Islet of Langerhans (tissue), 1 donor: ENCODE data around the gene FERMT1.

Source experiments
- FAIRE-seq: peaks from one replicate; lab custom pipeline; 2011; peaks lifted over from hg19 to GRCh38; lab: Jason Lieb, UNC

FERMT1 gene, protein sequence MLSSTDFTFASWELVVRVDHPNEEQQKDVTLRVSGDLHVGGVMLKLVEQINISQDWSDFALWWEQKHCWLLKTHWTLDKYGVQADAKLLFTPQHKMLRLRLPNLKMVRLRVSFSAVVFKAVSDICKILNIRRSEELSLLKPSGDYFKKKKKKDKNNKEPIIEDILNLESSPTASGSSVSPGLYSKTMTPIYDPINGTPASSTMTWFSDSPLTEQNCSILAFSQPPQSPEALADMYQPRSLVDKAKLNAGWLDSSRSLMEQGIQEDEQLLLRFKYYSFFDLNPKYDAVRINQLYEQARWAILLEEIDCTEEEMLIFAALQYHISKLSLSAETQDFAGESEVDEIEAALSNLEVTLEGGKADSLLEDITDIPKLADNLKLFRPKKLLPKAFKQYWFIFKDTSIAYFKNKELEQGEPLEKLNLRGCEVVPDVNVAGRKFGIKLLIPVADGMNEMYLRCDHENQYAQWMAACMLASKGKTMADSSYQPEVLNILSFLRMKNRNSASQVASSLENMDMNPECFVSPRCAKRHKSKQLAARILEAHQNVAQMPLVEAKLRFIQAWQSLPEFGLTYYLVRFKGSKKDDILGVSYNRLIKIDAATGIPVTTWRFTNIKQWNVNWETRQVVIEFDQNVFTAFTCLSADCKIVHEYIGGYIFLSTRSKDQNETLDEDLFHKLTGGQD

GRCh38 chr20:6122873-6123648, at the start of gene FERMT1:
Gene FERMT1, minus strand, starts transcription at chr20:6123030. Its CDS starts 3,476 bp downstream, at chr20:6119554.
- no peak for FAIRE-seq

GRCh38 chr20:6169251-6169650, 46.4 kb upstream of the FERMT1 start:
- no peak for FAIRE-seq

GRCh38 chr20:6168204-6168603, 45.4 kb upstream of the FERMT1 start:
- FAIRE-seq: no peak

DNA sequence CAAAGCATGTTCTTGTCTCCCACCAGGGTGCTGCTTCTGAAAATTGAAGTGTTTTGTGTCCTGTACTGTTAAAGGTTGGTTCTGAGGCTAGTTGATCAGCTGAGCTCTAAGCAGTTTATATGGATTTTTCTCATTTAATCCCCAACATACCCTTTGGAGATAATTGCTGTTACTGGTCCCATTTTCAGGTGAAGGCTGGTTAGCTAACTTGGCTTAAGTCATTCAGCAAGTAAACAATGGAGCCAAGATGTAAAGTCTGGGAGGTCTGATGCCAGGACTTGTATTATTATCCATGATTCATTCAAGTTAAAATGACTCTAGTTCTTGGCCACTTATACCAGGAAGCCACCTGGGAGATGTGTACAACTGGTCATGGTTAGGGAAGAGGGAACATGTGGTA, 42.5 kb upstream of the FERMT1 start:
- FAIRE-seq: no peak

GRCh38 chr20:6164421-6165341, 41.9 kb upstream of the FERMT1 start:
- no peak for FAIRE-seq

DNA sequence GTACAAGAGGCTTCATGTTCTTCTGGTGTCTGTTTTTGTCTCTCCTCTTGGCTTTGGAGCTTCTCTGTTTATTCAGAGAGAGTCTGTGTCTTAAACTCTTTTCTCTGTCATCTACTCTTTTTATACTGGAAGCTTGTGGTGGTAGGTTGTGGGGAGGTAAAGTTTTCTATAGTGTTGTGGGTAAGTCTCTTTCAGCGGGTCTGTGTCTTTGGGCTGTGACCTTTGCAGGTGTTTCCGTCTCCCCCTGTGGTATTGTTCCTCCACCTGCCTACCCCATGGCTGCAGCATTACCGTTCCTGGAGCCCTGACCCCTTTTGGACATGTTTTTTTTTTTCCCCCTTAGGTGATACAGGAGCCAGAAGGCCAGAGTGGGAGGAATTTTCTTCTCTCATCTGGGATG, 37.9 kb upstream of the FERMT1 start:
- FAIRE-seq: no peak

GRCh38 chr20:6157345-6157744, 34.5 kb upstream of the FERMT1 start:
- FAIRE-seq: no peak

GRCh38 chr20:6152777-6153176, 29.9 kb upstream of the FERMT1 start:
- FAIRE-seq: no peak

GRCh38 chr20:6148073-6148472, 25.2 kb upstream of the FERMT1 start:
- no peak for FAIRE-seq

DNA sequence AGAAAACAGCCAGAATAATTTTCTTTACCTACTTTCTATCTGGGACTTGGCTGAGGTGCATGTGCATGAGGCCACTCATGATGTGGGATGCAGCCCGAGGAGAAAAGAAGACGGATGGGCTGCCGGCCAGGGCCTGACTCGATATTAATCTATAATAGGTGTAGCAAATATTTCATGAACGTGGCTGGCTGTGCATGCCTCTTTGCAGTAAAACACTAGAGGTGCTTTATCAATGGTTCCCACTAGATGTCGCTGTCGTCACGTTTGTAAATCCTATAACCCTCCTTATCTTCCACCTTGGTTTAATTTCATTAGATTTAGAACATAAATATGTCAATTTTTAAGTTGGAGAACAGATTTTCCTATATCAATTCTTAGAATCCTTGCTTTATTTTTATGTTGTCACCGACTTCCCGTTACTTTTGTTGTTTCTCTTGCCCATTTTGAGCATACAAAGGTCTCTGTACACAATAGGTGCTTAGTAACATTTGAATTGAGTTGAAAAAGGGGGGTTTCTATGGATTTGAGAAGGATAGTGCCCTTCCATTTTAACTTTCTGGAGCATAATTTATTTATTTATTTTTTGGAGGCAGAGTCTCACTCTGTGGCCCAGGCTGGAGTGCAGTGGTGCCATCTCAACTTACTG, 19.6 kb upstream of the FERMT1 start:
- FAIRE-seq: peak; percentile 97

DNA sequence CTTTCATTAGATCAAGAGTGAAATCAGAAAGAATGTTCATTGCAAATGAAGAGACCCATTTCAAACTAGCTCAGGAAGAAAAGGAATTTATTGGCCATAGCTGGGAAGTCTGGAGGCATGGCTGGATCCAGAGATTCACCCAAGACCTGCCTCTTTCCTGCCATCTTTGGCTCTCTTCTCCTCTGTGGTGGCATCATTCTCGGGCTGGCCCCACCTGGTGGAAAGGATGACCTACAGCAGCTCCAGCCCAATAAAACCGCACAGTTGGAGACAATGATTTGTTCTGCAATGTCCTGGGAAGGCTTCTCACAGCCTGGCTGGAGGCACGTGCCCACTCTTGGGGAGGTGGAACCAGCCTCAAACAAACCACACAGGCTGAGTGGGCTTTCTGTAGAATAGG, 18.1 kb upstream of the FERMT1 start:
- FAIRE-seq: no peak

GRCh38 chr20:6135347-6135746, 12.5 kb upstream of the FERMT1 start:
- FAIRE-seq: no peak

GRCh38 chr20:6134592-6134991, 11.8 kb upstream of the FERMT1 start:
- FAIRE-seq: no peak

GRCh38 chr20:6130045-6130444, 7.2 kb upstream of the FERMT1 start:
- no peak for FAIRE-seq

DNA sequence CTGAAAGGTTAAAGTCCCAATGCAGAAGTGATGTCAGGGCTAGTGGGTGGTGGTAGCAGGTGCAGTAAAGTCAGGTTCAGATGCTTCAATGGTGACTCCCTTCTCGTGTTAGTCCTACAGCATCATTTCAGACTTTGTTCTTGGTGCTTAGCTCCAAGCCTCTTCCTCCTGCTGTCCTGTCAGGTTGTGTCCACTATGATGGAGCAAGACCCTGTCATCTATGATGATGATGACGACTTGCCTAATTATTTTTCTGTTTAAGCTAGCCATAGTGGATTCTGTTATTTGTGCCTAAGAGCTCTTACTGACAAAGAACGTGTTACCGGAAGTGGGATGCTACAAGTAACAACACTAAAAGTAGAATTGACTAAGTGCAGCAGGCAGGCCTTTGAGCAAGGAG, 5.0 kb upstream of the FERMT1 start:
- FAIRE-seq: no peak

- no peak for FAIRE-seq
Observed at GRCh38 chr20:6126846-6127245, 4.0 kb upstream of the FERMT1 start.

DNA sequence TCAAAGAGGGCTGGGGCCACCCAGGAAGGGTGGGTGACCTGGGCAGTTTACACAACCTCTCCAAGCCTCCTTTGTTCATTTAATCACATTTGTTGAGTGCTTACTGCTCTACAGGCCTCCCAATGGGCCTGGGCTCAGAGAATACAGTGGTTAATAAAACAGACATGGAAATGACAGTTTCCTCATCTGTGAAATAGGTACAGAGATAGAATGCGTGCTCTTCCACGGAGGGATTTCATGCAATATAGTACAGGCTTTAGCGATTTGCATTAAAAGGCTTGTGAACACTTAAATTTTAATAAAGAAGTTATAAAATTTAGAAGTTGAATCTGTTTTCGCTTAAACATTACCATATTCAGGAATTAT, 802 bp upstream of the FERMT1 start:
- no peak for FAIRE-seq

- FAIRE-seq: no peak
Observed at GRCh38 chr20:6122111-6122872, 538 bp downstream of the FERMT1 start.

- FAIRE-seq: no peak
Observed at GRCh38 chr20:6121504-6121903, 1.3 kb downstream of the FERMT1 start.

GRCh38 chr20:6120491-6120988, 2.3 kb downstream of the FERMT1 start:
- FAIRE-seq: no peak

- FAIRE-seq: no peak
Observed at GRCh38 chr20:6116758-6117157, 6.1 kb downstream of the FERMT1 start.
